GM12878 (cell line): ENCODE measurements around the gene TMEM163. TPM values are rescaled to one million over a fixed set of nuclear protein-coding genes. Genes with fewer than 3 reads are reported as not detected.

Source experiments
- ATAC-seq: fragments of 200-7000 bp; cut with Tn5 transposase; 3 replicates; pipeline ENCODE4 v1.9.1; 2020; ENCODE audit warnings: mild to moderate bottlenecking, moderate library complexity
- BruUV-seq: library from RNA; stranded (reverse); fragments of 400-500 nt; replicated peaks from 2 replicates; lab custom pipeline; 2021; lab: Mats Ljungman, UMichigan
- CTCF ChIA-PET: fragments of 300-600 bp; sonication (Branson Sonifier 250); formaldehyde crosslinking; extraction: SDS; loops from one replicate; lab custom pipeline; 2021; ENCODE audit warnings: inconsistent platforms; lab: Yijun Ruan, JAX
- POLR2A ChIA-PET: fragments of 350-600 bp; formaldehyde crosslinking; extraction: SDS; loops from one replicate; lab custom pipeline; 2021; ENCODE audit warnings: inconsistent platforms; lab: Charles Lee
- RAD21 ChIA-PET: fragments of 300-600 bp; sonication (Branson Sonifier 250); formaldehyde crosslinking; loops from one replicate; lab custom pipeline; 2023; ENCODE audit warnings: antibody characterized with exemption; ENCODE audit not compliant: unreplicated experiment; lab: Charles Lee
- SMC1A ChIA-PET: fragments of 300-600 bp; sonication (Branson Sonifier 250); formaldehyde crosslinking; loops from one replicate; lab custom pipeline; 2023; ENCODE audit not compliant: unreplicated experiment, uncharacterized antibody; lab: Charles Lee
- DNase-seq: peaks from one replicate; pipeline ENCODE4 v3.0.0-alpha.2; 2011; ENCODE audit warnings: low read depth, low spot score
- FAIRE-seq: peaks from 3 replicates; lab custom pipeline; 2011; peaks lifted over from hg19 to GRCh38; lab: Jason Lieb, UNC
- H2AFZ ChIP-seq: 2 replicates; pipeline ENCODE4 v1.6.0; 2011; ENCODE audit warnings: low read depth, low read length, control low read depth; ENCODE audit not compliant: control insufficient read depth
- H3K27ac ChIP-seq: 2 replicates; pipeline ENCODE4 v1.5.1; 2011; ENCODE audit warnings: control low read depth; ENCODE audit not compliant: control insufficient read depth, insufficient read depth
- H3K27me3 ChIP-seq, 2 experiments: replicated peaks in 1 of 2; 2 replicates each; pipeline versions ENCODE4 v1.6.0 to v1.6.1; 2011; ENCODE audit warnings: low read length in 1 of 2; ENCODE audit not compliant: control insufficient read depth in 2 of 2, insufficient read depth in 2 of 2
- H3K36me3 ChIP-seq, 2 experiments: 2 replicates each; pipeline ENCODE4 v1.5.1; 2011; ENCODE audit warnings: low read length in 1 of 2; ENCODE audit not compliant: control insufficient read depth in 2 of 2, insufficient read depth in 2 of 2
- H3K4me1 ChIP-seq: 2 replicates; pipeline ENCODE4 v1.6.1; 2011; ENCODE audit warnings: mild to moderate bottlenecking, low read length, moderate library complexity, mixed read lengths; ENCODE audit not compliant: control insufficient read depth, insufficient read depth
- H3K4me2 ChIP-seq: 2 replicates; pipeline ENCODE4 v1.6.0; 2011; ENCODE audit warnings: control low read depth; ENCODE audit not compliant: control insufficient read depth, insufficient read depth
- H3K4me3 ChIP-seq: fragments of 200-600 bp; sonication (generic); 2 replicates; pipeline ENCODE4 v1.5.1; 2016
- H3K79me2 ChIP-seq: 2 replicates; pipeline ENCODE4 v1.6.0; 2011; ENCODE audit warnings: low read length; ENCODE audit not compliant: control insufficient read depth, insufficient read depth
- H3K9ac ChIP-seq: 2 replicates; pipeline ENCODE4 v1.8.0; 2011; ENCODE audit warnings: low read length, control low read depth, mixed read lengths; ENCODE audit not compliant: control insufficient read depth, insufficient read depth
- H3K9me3 ChIP-seq: replicated peaks from 3 replicates; pipeline ENCODE4 v1.5.1; 2011; ENCODE audit warnings: mild to moderate bottlenecking, low read length; ENCODE audit not compliant: control insufficient read depth, insufficient read depth
- H4K20me1 ChIP-seq: 2 replicates; pipeline ENCODE4 v1.6.0; 2011; ENCODE audit not compliant: control insufficient read depth, insufficient read depth
- NFYB ChIP-seq: IDR thresholded peaks from 2 replicates; pipeline ENCODE4 v1.6.1; 2011; ENCODE audit warnings: low read depth, mild to moderate bottlenecking, low read length, improper control_type of control experiment, moderate library complexity; ENCODE audit not compliant: insufficient read depth
- NRF1 ChIP-seq: conservative IDR thresholded peaks from 2 replicates; pipeline ENCODE4 v1.6.1; 2011; ENCODE audit warnings: mild to moderate bottlenecking, low read depth, low read length, improper control_type of control experiment
- PRDM15 ChIP-seq: fragments of 450-650 bp; formaldehyde crosslinking; IDR thresholded peaks from 2 replicates; pipeline ENCODE4 v1.4.0; 2020; ENCODE audit warnings: mild to moderate bottlenecking, moderate library complexity
- SUZ12 ChIP-seq: fragments of 200-600 bp; sonication (generic); IDR thresholded peaks from one replicate; pipeline ENCODE4 v1.6.1; 2018; ENCODE audit warnings: antibody characterized with exemption, mild to moderate bottlenecking; ENCODE audit not compliant: unreplicated experiment
- WGBS: methylation state at CpG from one replicate; pipeline ENCODE4 v1.1.6; 2016; ENCODE audit warnings: low lambda C conversion rate; ENCODE audit not compliant: insufficient replicate concordance, insufficient coverage; ENCODE audit errors: missing lambda C conversion rate; 5-methylcytosine and 5-hydroxymethylcytosine counted together
- in situ Hi-C: fragments of 300-500 bp; cut with MboI; formaldehyde crosslinking; loops from 9 replicates; pipeline ENCODE4 v1.14.3; 2018; ENCODE audit warnings: mixed read lengths
- intact Hi-C: fragments of 100-400 bp; cut with micrococcal nuclease; formaldehyde crosslinking; loops from one replicate; pipeline ENCODE4 v1.14.2; 2022; ENCODE audit not compliant: unreplicated experiment
- polyA plus RNA-seq, 11 experiments: library from polyadenylated mRNA; depleted of rRNA in 4 of 11; unstranded in 6 of 11; stranded (reverse) in 5 of 11; fragments of >200 nt; fragmentation: Nextera tagmentation in 4 of 11; fragmentation: Illumina TruSeq in 1 of 11; extraction: Ambion mirVana in 4 of 11; extraction: Trizol in 1 of 11; gene quantifications; 1 replicate in 1 of 11; 2 replicates in 10 of 11; pipeline versions ENCODE4 v1.2.1 to v1.2.3, GENCODE V29; 2011 to 2016; ENCODE audit warnings: inconsistent platforms in 2 of 11, missing spikeins in 2 of 11, low read depth in 1 of 11
- total RNA-seq, 4 experiments: library from RNA; depleted of rRNA in 3 of 4; stranded (reverse); fragments of >200 nt in 3 of 4; fragmentation: Illumina TruSeq in 1 of 4; extraction: Trizol in 1 of 4; gene quantifications; 2 replicates each; pipeline versions ENCODE4 v1.2.1 to v1.2.3, GENCODE V29; 2013 to 2021

TMEM163 gene
- total and polyA plus RNA-seq, 10 of the 15 experiments (the other 5 are each of a cell fraction or from before 2014, with no cell fraction given) = 0.05 to 0.11 (median 0.07) TPM; not detected in 4

- H3K27me3 ChIP-seq = no peaks in the 10 kb centered on the region; a peak in 1 of 4 replicates
- POLR2A ChIA-PET = no interaction called here
- H3K9ac ChIP-seq = no peak overlapping the region
- RAD21 ChIA-PET = no interaction called here
- H3K27ac ChIP-seq = no peak overlapping the region
- no peaks in the 10 kb centered on the region for H3K79me2 ChIP-seq
- H3K4me3 ChIP-seq = no peak overlapping the region
- H3K4me1 ChIP-seq = no peaks in the 10 kb centered on the region
- H4K20me1 ChIP-seq = no peaks in the 10 kb centered on the region
- TF ChIP-seq NFYB = no peak
- TF ChIP-seq SUZ12 = no peak
- TF ChIP-seq PRDM15 (CRISPR knock-in tag) = no peak
- no peak for TF ChIP-seq NRF1
- SMC1A ChIA-PET = no interaction called here
- in situ Hi-C loops (no loop called here), intact Hi-C loops (no loop called here)
- no peak for ATAC-seq
- CTCF ChIA-PET = no interaction called here
- no TSS peak for BruUV-seq
- H3K4me2 ChIP-seq = no peak overlapping the region
- no peak for DNase-seq
- no peak overlapping the region for H2AFZ ChIP-seq
- no peaks in the 10 kb centered on the region for H3K36me3 ChIP-seq
- 50% methylated on average over 7 of the region's 7 CpGs for WGBS
- H3K9me3 ChIP-seq = no peaks in the 10 kb centered on the region
- no peak for FAIRE-seq
These were observed 165.1 kb downstream of the TMEM163 start for GRCh38 chr2:134553657-134554056.
